A673 (cell line): ENCODE results near the gene LSM6. TPM values are rescaled to one million over a fixed set of nuclear protein-coding genes. Genes with fewer than 3 reads are reported as not detected.

ENCODE experiments used
- BruUV-seq: library from RNA; stranded (reverse); fragments of 400-500 nt; replicated peaks from 2 replicates; lab custom pipeline; 2021; lab: Mats Ljungman, UMichigan
- CTCF ChIA-PET: fragments of 300-600 bp; sonication (Branson Sonifier 250); formaldehyde crosslinking; loops from one replicate; lab custom pipeline; 2022; ENCODE audit warnings: antibody characterized with exemption; lab: Charles Lee
- POLR2A ChIA-PET: fragments of 300-600 bp; sonication (Branson Sonifier 250); formaldehyde crosslinking; loops from one replicate; lab custom pipeline; 2022; ENCODE audit warnings: antibody characterized with exemption; ENCODE audit not compliant: low non-redundant PET; lab: Charles Lee
- DNase-seq: peaks from one replicate; pipeline ENCODE4 v3.0.0-alpha.2; 2015; ENCODE audit warnings: low spot score
- H3K27ac ChIP-seq: fragments of 200-600 bp; sonication (generic); 2 replicates; pipeline ENCODE4 v1.5.1; 2016; ENCODE audit warnings: mixed run types, low read depth, mild to moderate bottlenecking, mixed read lengths, antibody characterized with exemption, low read length; ENCODE audit not compliant: poor library complexity, severe bottlenecking
- H3K27me3 ChIP-seq: fragments of 200-600 bp; sonication (generic); replicated peaks from 2 replicates; pipeline ENCODE4 v1.6.1; 2017; ENCODE audit warnings: mixed run types, low read depth, mild to moderate bottlenecking, mixed read lengths, antibody characterized with exemption, low read length; ENCODE audit not compliant: insufficient read depth, poor library complexity
- H3K36me3 ChIP-seq: fragments of 200-600 bp; sonication (generic); 2 replicates; pipeline ENCODE4 v1.6.1; 2016; ENCODE audit warnings: mixed run types, mild to moderate bottlenecking, mixed read lengths, antibody characterized with exemption, low read length; ENCODE audit not compliant: insufficient read depth, poor library complexity, severe bottlenecking
- H3K4me1 ChIP-seq: fragments of 200-600 bp; sonication (generic); 2 replicates; pipeline ENCODE4 v1.6.1; 2017; ENCODE audit warnings: mixed run types, mild to moderate bottlenecking, mixed read lengths, antibody characterized with exemption, low read length; ENCODE audit not compliant: insufficient read depth, poor library complexity, severe bottlenecking
- H3K4me3 ChIP-seq: fragments of 200-600 bp; sonication (generic); 2 replicates; pipeline ENCODE4 v1.5.1; 2016; ENCODE audit warnings: low read depth, mixed run types, mild to moderate bottlenecking, mixed read lengths, low read length; ENCODE audit not compliant: poor library complexity, severe bottlenecking
- H3K9me3 ChIP-seq: fragments of 200-600 bp; sonication (generic); 2 replicates; pipeline ENCODE4 v1.6.1; 2016; ENCODE audit warnings: mixed run types, low read depth, mild to moderate bottlenecking, mixed read lengths, antibody characterized with exemption, low read length; ENCODE audit not compliant: poor library complexity, severe bottlenecking
- CTCF ChIP-seq: fragments of 300-800, 200-600 bp; sonication (generic); conservative IDR thresholded peaks from 2 replicates; pipeline ENCODE4 v1.5.1; 2017; ENCODE audit warnings: low read depth, mild to moderate bottlenecking, antibody characterized with exemption, low read length, moderate library complexity, mixed read lengths
- EZH2 ChIP-seq: fragments of 200-600 bp; sonication (generic); IDR thresholded peaks from 2 replicates; pipeline ENCODE4 v1.6.1; 2017; ENCODE audit warnings: borderline replicate concordance, low read depth, mild to moderate bottlenecking, mixed read lengths, antibody characterized with exemption, low read length; ENCODE audit not compliant: poor library complexity, severe bottlenecking
- intact Hi-C: fragments of 100-400 bp; cut with micrococcal nuclease; formaldehyde crosslinking; loops from one replicate; pipeline ENCODE4 v1.10.0; 2022; ENCODE audit not compliant: unreplicated experiment
- total RNA-seq: library from RNA; stranded (reverse); gene quantifications from 2 replicates; pipeline ENCODE4 v1.2.3, GENCODE V29; 2021

Gene LSM6
- total RNA-seq, 1 experiment from 2014 or later: 61.7 TPM

- POLR2A ChIA-PET: no interaction called here
- CTCF ChIA-PET: no interaction called here
Observed at GRCh38 chr4:146161243-146161642, 14.3 kb upstream of the LSM6 start.

GRCh38 chr4:146165221-146165620, 10.3 kb upstream of the LSM6 start:
- Histone ChIP-seq H3K9me3 (peaks cover 8% of the 10 kb centered on the region), H3K27ac (no peak overlapping the region), H3K4me1 (no peaks in the 10 kb centered on the region), H3K4me3 (no peak overlapping the region), H3K36me3 (no peaks in the 10 kb centered on the region), H3K27me3 (no peaks in the 10 kb centered on the region)
- TF ChIP-seq EZH2 (no peak), CTCF (no peak)
- intact Hi-C loops: no loop called here
- ChIA-PET POLR2A (no interaction called here), CTCF (no interaction called here)
- DNase-seq: no peak
- no TSS peak for BruUV-seq

More at GRCh38 chr4:146161243-146161642, 14.3 kb upstream of the LSM6 start:
- no peak overlapping the region for H3K27ac ChIP-seq
- DNase-seq: no peak
- BruUV-seq: no TSS peak
- peaks cover 8% of the 10 kb centered on the region for H3K9me3 ChIP-seq
- no peaks in the 10 kb centered on the region for H3K4me1 ChIP-seq
- TF ChIP-seq EZH2: no peak
- TF ChIP-seq CTCF: no peak
- no peak overlapping the region for H3K4me3 ChIP-seq
- intact Hi-C loops: no loop called here
- H3K36me3 ChIP-seq: no peaks in the 10 kb centered on the region
- no peaks in the 10 kb centered on the region for H3K27me3 ChIP-seq

GRCh38 chr4:146165840-146166239, 9.7 kb upstream of the LSM6 start:
- Histone ChIP-seq H3K4me3 (no peak overlapping the region), H3K27me3 (no peaks in the 10 kb centered on the region), H3K4me1 (no peaks in the 10 kb centered on the region), H3K27ac (no peak overlapping the region), H3K36me3 (no peaks in the 10 kb centered on the region), H3K9me3 (peaks cover 8% of the 10 kb centered on the region)
- no TSS peak for BruUV-seq
- POLR2A ChIA-PET: no interaction called here
- no peak for DNase-seq
- CTCF ChIA-PET: no interaction called here
- intact Hi-C loops: no loop called here
- TF ChIP-seq EZH2 (no peak), CTCF (no peak)
